Measurements from ENCODE around the gene SHMT2.

- TF ChIP-seq EZH2 (IDR thresholded peaks at IDR 0.05; ENCODE audit: low read depth, unreplicated experiment) (no peak), EZH2phosphoT487 (IDR thresholded peaks at IDR 0.05; ENCODE audit: unreplicated experiment) (no peak), JUNB (IDR thresholded peaks at IDR 0.05; ENCODE audit: unreplicated experiment) (no peak)
- TF ChIP-seq, protein P1, sequence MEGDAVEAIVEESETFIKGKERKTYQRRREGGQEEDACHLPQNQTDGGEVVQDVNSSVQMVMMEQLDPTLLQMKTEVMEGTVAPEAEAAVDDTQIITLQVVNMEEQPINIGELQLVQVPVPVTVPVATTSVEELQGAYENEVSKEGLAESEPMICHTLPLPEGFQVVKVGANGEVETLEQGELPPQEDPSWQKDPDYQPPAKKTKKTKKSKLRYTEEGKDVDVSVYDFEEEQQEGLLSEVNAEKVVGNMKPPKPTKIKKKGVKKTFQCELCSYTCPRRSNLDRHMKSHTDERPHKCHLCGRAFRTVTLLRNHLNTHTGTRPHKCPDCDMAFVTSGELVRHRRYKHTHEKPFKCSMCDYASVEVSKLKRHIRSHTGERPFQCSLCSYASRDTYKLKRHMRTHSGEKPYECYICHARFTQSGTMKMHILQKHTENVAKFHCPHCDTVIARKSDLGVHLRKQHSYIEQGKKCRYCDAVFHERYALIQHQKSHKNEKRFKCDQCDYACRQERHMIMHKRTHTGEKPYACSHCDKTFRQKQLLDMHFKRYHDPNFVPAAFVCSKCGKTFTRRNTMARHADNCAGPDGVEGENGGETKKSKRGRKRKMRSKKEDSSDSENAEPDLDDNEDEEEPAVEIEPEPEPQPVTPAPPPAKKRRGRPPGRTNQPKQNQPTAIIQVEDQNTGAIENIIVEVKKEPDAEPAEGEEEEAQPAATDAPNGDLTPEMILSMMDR (conservative IDR thresholded peaks at IDR 0.05; ENCODE audit: low read depth in 2 of 2), result peak in 1 of 2 experiments; percentile 29; a peak in 1 of 4 replicates
Observed at GRCh38 chr12:57247041-57247440, 17.5 kb downstream of the SHMT2 start.
